K562 (cell line): ENCODE results near the gene PPIF.

Experiments used
- NFIC ChIP-seq: fragments of 450-650 bp; IDR thresholded peaks from 2 replicates; pipeline ENCODE4 v1.6.1; 2017; ENCODE audit warnings: mild to moderate bottlenecking, inconsistent platforms
- POLR2A ChIP-seq: fragments of 450-650 bp; conservative IDR thresholded peaks from 2 replicates; pipeline ENCODE4 v1.6.1; 2016
- SPI1 ChIP-seq: IDR thresholded peaks from 2 replicates; pipeline ENCODE4 v1.6.1; 2011; ENCODE audit warnings: low read depth, low read length, control low read depth, borderline replicate concordance
- TF ChIP-seq, protein P1 (sequence below): sonication (generic); formaldehyde crosslinking; IDR thresholded peaks from 2 replicates; pipeline ENCODE4 v1.9.0; 2022; ENCODE audit warnings: mild to moderate bottlenecking, missing genetic modification reagents
- TF ChIP-seq, protein P2 (sequence below), 3 experiments: IDR thresholded peaks in 2 of 3; conservative IDR thresholded peaks in 1 of 3; 2 replicates each; pipeline ENCODE4 v1.5.1; 2011 to 2012; ENCODE audit warnings: low read length in 3 of 3, mild to moderate bottlenecking in 3 of 3, control low read depth in 2 of 3, improper control_type of control experiment in 1 of 3, inconsistent platforms in 1 of 3, low read depth in 1 of 3, mixed read lengths in 1 of 3, moderate library complexity in 1 of 3; ENCODE audit not compliant: insufficient read depth in 2 of 3
- TF ChIP-seq, protein P3 (sequence below): sonication (generic); formaldehyde crosslinking; IDR thresholded peaks from 2 replicates; pipeline ENCODE4 v1.8.1; 2022; ENCODE audit warnings: missing genetic modification reagents

DNA sequence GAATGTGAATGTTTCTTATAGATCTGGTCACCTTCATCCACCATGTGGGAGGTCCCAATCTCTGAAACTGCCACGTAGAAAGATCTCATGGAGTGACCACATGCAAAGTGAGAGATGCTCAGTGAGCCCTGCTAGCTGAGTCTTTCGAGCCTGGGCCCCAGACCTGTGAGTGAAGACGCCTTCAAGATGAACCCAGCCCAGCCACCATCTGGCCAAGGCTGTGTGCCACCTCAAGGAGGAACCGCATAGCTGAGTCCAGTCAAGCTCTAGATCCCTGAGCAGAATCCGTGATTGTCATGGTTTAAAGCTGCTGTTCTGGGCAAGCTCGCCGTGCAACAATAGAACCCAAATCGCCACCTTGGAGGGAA lies 20.2 kb upstream of the PPIF start:
- TF ChIP-seq NFIC: no peak
- TF ChIP-seq, protein P1, sequence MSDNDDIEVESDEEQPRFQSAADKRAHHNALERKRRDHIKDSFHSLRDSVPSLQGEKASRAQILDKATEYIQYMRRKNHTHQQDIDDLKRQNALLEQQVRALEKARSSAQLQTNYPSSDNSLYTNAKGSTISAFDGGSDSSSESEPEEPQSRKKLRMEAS (CRISPR knock-in tag): no peak
- no peak for TF ChIP-seq SPI1
- TF ChIP-seq, protein P2, sequence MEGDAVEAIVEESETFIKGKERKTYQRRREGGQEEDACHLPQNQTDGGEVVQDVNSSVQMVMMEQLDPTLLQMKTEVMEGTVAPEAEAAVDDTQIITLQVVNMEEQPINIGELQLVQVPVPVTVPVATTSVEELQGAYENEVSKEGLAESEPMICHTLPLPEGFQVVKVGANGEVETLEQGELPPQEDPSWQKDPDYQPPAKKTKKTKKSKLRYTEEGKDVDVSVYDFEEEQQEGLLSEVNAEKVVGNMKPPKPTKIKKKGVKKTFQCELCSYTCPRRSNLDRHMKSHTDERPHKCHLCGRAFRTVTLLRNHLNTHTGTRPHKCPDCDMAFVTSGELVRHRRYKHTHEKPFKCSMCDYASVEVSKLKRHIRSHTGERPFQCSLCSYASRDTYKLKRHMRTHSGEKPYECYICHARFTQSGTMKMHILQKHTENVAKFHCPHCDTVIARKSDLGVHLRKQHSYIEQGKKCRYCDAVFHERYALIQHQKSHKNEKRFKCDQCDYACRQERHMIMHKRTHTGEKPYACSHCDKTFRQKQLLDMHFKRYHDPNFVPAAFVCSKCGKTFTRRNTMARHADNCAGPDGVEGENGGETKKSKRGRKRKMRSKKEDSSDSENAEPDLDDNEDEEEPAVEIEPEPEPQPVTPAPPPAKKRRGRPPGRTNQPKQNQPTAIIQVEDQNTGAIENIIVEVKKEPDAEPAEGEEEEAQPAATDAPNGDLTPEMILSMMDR (IDR thresholded peaks at IDR 0.05 in 2 of 3, conservative IDR thresholded peaks at IDR 0.05 in 1 of 3; ENCODE audit: insufficient read depth in 2 of 3, low read depth in 1 of 3, low read length in 3 of 3): no peak
- TF ChIP-seq, protein P3, sequence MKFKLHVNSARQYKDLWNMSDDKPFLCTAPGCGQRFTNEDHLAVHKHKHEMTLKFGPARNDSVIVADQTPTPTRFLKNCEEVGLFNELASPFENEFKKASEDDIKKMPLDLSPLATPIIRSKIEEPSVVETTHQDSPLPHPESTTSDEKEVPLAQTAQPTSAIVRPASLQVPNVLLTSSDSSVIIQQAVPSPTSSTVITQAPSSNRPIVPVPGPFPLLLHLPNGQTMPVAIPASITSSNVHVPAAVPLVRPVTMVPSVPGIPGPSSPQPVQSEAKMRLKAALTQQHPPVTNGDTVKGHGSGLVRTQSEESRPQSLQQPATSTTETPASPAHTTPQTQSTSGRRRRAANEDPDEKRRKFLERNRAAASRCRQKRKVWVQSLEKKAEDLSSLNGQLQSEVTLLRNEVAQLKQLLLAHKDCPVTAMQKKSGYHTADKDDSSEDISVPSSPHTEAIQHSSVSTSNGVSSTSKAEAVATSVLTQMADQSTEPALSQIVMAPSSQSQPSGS: no peak
- TF ChIP-seq POLR2A: no peak
